ENCODE results near the gene BCAR1.
"Not testable (repeated sequence)": the region's sequence is repeated elsewhere in the genome, so short reads cannot be mapped to it uniquely, and the experiment has no call there.

The BCAR1 gene

DNA sequence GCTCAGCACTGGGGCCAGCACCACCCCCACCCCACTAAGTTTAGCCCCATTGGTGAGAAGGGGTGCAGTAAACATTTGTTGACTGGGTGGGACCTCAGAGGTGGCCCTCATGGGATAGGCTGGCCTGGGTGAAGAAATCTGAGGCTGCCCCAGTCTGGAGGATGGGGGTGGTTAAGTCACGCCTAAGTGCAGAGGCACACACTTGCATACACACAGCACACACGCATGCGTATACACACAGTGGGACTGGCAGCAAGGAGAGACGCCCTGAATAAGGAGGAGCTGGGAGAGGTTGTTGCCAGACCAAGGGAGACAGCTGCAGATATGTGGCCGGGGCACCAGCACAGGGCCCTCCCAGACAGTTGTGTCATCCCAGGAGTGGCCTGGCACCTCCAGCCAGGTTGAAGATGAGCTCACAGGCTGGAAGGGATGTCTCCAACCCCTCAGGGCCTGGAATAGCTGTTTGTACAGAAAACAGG lies 3.0 kb upstream of the BCAR1 start:
- DNase-seq = no peak

DNA sequence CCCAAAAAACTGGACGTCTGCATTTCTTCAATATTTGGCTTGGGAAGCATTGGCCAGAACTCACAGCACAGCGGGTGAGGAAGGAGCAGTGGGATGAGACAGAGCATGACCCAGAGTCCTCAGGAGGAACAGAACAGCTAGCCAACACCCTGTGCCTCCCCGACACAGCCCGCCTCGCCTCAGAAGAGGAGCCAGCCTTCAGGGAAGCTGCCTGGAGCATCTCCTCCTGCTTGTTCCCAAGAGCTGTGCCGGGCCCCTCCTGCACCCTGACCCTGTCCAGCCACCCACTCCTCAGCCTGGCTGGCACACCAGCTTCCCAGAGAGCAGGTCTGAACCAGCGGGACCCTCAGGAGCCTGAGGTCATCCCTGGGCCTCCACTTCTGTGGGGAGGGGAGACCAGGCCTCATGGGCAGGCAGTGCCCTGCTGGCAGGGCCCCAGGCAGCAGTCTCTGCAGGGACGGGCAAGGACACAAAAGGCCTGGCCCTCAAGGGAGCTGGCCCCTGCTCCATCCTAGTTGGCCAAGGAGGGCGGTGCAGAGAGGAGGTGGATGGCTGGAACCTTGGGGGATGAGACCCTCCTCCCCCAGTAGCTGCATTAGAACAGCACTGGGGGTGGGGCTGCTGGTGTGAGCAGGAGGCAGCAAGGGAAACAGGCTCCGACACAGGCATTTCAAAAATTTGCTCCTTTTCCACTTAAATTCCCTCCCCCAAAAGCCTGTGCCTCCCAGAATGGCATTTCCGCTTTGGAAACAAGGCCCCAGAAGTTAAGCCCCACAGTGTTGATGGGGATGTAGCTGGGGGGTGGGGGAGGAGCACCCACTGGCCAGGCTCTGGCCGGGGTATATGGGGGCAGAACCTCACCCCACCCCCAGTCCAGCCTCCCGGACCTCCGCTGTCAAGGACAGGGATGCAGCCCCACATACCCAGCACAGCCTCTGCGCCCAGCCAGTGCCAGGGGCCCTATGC lies 1.8 kb upstream of the BCAR1 start:
- DNase-seq = no peak

DNA sequence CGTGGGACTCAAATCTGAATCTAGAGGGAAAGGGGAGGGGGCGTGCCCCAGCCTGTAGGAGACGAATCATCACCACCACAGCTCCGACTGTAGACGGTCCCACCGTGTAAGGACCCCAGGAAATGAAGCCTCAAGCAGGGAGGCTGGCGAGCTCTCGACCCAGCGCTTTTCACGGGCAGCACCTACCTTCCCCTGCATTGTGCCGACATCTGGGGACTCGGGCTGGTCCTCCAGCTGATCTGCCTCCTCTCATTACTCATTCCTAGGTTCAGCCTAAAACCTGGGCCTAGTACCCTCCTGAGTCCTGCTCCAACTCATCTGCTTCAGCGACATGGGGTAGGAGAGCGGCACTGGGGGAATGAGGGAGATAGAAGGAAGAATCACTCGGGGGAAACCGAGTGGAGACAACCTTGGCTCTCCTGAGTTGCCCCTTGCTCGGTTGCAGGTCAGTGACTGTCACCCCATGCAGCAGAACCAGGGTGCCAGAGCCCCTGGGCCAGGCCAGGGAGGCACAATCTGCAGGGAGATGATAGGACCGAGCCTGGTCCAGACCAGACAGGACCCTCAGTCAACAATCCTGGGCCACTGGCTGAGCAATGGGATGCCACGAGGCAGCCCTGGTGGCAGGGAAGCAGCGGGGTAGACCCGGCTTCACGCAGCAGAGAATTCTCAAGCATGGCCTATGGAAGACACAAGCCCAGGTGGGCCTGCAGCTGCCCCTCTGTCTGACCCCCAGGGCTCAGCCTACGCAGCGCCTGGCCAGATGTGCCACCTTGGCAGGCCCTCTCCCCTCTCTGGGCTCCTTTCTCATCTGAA lies 833 bp upstream of the BCAR1 start:
- no peak for DNase-seq

DNA sequence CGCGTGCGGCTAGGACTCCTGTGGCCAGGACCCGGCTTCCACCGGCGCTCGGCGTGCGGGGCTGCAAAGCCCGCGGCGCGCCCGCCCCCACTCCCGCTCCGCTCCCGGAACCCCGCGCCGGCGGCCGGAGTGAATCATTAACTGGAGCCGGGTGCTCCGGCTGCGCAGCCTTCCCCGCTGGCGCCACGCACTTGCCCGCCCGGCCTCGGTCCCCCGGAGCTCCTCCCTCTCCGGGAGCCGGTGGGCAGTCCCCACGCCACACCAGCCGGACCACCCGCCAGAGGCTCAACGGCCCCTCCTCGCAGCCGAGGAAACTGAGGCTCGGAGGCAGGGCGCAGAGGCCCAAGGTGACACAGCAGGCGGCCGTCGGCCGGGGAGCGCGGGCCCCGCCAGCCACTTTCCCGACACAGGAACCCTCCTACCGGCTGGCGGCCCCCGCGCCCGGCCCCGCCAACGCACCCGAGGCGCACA lies 580 bp downstream of the BCAR1 start:
- peak in 1 of 2 experiments; percentile 20 for DNase-seq

DNA sequence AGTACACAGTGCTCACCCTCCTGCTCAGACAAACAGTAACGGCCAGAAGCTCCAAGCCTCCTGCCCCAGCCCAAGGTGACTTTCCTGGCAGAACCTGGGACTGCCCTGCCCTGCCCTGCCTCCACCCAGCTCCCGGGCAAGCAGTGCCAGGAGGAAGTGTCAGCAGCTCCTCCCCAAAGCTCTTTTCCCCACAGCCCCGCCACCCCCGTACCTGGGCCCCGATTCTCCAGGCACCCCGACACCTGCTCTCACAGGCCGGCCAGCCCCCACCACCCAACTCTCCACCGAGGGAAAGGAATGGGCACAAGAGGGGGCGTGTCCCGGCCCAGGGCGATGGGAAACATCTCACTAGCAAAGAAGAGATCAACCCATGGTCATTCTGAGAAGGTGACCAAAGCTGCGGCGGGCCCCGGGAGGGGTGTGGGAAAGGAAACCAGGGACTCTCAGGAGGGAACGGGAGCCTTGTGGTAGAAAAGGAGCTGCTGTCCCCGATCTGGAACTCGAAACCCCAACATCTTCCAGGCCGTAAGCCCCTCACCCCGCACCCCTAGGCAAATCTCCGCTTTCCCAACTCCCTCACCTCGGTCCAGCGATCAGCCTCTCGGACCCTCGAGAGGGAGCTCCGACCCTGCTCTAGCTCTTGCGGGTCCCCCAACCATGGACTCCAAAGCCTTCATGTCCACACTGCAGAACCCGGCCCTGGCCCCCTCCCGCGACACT lies 1.2 kb downstream of the BCAR1 start:
- no peak for DNase-seq

DNA sequence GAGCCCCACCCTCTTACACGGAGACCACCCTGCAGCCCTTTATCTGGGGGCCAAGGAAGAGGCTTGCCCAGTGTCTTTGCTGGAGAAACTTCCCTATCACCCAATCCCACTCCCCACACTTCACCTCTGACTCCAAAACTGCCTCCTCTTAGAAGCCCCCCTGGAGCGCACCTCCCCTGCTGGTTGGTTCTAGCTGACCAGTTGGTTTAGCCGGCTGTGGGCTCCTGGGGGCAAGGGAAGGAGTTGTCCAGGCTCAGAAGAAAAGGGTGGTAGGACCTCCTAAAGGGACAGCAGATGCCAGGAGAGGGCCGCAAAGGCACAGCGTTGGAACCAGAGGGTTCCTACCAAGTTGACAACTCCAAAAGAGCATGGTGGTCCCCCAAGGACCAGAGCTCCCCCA lies 2.0 kb downstream of the BCAR1 start:
- DNase-seq = no peak

DNA sequence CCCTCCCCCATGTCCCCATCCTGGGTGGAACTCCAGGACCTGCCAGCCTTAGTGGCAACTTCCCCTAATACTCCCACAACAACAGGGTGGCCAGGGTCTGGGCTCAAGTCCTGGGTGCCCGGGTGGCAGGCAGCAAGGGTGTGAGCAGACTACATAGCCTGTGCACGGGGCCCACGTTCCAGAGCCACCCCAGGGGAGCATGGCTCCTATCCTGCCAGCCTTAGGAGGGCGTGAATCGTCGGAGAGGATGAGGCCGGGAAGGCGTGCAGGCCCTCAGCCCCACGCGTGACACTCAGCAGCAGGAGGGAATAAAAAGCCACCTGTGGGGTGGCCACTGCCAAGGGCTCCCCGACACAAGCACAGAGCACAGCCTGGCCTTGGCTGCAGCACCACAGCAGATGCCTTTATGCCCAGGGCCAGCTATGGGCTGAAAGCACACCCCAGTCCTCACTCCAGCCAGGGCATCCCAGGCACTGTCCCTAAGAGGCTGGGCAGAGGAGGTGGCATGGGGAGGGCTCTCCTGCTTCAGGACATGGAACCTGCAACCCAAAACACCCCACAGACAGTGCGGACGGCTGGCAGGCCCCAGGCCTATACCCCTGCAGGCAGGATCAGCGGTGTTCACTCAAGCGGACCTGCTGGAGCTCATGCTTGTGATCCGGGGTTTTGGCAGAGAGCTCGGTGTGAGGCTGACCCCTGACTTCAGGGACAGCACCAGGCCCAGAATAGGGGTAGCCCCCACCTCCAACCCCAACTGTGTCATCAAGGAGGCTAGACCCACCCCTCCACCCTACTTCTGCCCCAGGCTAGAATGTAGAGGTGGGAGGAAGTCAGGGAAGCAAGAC lies 2.7 kb downstream of the BCAR1 start:
- no peak for DNase-seq

DNA sequence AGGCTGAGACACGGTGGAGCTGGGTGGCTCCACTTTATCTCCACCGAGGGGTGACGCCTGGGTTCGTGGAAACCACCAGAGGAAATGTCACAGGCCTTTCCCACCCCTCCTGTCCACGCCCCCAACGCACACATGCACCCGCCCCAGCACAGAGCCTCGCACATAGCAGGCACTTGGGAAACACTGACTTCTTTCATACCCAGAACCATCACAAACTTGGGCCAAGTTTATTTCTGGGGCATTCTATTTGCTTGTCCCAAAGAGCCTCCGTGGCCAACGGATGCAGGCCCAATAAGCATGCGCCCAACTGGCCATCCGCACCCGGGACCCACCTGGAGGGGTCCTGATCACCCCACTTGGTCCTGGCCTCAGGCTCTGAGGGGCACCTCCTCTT lies 3.3 kb downstream of the BCAR1 start:
- no peak for DNase-seq

DNA sequence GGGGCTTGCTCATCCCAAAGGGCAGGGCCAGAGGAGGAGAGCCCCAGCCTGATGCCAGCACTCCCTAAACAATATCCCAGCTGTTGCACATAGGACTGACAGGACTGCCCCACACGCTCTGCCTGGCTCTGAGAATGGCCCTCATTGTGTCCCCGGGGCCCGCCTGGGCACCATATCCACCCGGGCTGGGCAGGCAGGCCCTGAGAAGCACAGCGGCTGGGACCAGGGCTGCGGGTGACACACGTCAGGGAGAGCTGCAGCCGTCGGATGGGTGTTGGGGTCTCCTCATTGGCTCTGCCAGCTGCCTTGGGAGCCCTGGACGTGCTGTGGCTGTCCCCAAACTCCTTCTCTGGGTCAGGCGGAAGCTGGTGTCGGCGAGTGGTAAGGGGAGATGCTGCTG lies 4.2 kb downstream of the BCAR1 start:
- DNase-seq = no peak

DNA sequence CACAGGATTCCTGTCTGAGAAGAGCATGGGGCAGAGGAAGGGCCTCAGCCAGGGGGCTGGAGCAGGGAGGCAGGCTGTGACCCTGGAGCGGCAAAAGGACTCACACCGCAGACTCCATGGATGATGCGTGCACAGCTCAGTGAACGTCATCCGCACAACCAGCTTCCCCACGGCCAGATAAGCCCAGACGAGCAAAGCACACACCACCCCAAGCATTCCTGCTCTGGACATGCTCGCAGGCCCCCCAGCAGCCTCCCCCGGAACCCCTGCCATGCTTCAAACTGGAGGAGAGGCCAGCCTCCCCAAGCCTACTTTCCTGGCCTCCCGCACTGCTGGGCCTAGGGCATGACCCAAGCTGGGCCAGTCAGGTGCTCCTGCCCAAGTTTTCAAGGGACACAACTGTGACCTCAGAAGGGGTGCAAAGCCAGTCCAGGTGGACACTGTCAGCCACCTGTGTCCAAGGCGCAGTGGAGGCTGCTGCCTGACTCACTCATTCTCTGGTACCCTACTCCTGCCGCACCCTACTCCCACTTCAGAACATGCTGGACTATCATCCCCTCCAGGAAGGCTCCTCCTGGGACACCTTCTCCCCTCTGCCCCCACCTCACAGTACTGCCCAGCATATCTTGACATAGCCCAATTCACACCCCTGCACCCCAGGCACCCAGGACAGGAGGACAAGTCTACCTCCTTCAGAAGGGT lies 4.8 kb downstream of the BCAR1 start:
- no peak for DNase-seq

DNA sequence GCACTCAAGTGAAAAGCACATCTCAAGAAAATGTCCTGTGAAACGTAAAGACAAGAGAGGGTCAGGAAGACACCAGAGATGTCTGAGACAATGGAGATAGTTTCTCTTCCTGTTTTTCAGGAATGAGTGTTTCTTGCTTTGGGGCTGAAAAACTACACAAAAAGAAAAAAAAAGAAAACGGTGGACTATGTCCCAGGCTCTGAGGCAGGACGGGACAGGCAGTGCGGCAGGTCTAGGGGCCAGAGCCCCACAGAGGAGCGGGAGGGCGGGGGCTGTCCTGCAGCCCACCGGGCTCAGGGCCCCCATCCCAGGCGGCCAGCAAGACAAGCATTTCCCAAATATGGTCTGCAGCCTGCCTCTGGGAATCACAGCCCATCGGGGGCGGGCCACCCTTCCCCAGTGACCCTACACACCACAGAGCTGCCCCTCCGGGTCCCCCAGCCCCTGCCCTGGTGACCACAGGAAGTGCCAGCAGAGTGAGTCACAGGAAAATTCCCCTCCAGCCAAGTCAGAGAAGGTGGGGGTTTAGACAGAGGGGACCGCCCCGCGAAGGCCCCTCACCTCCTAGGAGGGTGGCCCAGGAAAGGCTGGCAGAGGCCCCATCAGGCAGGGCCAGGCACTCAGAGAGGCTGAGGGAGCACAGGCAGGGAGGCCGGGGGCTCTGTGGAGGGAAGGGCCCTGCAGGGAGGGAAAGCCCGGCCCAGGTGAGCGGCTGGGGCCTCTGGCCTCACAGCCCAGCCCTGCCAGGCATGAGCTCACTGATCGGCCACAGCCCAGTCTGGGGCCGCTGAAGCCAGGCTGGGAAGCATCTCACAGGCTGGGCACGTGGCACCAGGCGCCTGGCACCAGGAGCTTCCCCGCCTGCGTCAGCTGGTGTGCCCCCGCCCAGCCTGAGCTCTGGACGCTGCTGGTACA lies 6.3 kb downstream of the BCAR1 start:
- no peak for DNase-seq

DNA sequence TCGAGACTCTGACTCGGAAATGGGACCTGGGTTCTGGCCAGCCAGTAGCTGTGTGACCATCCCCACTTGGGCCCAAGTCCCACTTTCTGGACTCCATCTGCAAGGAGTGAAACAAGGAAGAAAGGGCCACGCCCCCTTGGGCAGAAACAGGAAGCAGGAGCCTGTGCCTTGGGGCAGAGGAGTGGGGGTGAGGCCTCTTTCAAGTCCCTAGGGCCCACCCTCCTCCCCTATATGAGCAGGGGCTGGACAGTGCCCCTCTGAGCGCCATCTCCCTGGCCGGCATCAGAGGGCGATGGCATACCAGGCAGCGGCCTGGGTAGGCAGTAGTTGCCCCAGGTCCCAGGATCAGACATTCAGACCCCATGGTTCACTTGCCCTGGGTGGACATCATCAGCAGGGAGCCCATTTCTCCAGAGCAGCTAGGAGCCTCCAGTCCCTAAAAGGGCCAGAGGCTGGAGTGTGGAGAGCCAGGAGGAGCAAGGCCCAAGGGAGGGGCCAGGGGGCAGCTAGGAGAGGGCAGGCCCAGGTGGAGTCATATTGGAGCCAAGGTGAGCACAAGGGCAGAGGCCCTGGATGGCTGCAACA lies 7.1 kb downstream of the BCAR1 start:
- DNase-seq = no peak

DNA sequence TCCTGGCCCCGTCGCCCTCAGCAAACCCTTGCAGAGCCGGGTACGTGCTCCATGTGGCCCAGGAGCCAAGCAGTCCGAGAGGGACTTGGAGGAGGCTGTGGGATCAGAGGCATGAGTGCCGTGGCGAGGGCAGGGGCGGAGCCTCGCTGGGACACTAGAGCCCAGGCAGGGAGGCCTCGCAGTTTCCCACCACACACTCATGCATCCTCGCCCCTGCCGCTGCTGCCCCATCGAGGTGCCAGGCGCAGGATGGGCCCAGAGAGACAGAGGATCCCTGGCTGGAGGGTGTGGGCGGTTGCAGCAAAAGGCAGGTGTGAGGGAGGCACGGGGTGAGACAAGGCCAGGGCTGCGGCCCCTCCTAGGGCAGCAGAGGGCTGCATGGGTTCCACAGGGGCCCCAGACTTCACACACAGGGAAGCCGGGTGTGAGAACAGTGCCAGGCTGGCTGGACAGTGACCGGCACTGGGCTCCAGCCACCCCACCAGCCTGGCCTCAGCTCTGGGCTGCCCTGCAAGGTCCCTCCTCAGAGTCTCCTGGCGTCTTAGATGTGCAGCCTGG lies 7.7 kb downstream of the BCAR1 start:
- no peak for DNase-seq

DNA sequence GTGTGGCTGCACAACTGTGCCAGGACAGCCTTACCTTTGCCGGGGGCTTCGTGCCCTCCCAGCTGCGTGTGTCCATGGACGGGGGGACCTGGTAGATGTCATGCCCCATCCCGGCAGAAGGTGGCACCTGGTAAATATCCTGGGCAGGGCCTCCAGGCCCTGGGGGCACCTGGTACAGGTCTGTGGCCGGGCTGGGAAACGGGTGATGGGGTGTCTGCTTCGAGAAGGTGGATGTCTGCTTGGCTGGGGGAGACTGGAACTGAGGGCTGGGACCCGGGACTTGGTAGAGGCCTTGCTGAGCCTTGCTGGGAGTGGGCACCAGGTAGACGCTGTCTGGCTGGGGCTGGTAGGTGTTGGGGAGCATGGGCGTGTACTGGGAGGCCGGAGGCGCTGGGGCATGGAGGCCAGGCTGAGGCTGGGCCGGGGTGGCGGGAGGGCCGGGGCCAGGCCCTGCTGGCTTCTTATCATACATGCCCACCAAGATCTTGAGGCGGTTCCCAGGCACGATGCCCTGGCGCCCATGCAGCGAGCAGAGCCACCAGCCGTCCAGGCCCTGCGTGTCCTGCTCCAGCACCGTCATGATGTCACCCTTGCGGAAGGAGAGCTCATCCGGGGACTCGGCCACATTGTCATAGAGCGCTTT lies 8.9 kb downstream of the BCAR1 start:
- not testable (repeated sequence) for DNase-seq

DNA sequence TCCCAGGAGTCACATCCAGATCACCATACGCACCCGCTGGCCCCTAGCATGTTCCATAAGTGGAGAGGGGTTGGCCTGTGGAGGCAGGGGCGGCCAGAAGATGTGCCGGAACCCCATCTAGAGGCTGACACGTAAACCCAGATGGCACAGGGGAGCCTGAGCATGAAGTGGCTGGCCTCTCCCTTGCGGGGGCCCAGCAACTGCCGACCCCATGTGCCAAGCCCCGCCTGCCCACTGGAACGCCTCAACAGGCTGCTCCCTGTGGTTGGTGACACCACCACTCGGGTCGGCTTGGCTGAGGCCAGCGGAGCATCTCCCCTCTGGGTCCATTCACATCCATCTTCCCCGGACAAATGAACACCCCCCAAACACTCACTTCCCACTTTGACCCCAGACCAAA lies 9.5 kb downstream of the BCAR1 start:
- DNase-seq = no peak

DNA sequence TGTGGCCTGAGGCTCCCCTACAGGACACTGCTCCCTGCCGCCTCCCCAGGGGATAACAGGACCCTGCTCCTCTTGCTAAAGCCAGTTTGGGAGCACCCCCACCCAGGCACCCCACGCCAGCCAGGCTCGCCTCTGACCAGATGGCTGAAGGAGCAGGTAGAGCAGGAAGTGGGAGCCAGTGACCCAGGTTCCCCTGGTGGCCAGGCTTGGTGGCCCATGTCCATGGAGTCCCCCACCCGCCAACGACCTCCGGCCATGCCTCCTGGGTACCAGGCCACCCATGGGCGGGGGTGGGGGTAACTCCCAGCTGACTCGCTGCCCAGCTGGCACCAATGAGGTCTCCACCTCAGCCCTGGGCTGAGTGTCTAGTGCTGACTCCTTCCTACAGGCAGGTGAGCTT lies 10.0 kb downstream of the BCAR1 start:
- no peak for DNase-seq

DNA sequence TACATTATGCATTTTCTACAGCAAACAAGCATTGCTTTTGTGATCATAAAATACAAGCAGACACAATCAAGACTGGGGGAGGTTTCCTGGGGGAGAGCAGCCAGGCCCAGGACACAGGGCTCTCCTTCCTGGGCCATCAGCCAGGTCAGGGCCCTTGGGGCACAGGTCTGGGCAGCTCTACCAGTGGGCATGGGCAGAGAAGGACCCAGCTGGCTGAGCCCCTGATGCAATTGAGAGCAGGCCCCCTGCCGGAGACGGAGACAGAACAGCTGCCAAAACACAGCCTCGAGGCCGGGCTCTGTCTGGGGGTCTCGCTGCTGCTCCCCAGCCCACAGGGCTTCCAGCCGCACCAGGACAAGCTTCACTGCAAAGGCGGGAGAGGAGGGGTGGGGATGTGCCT lies 10.8 kb downstream of the BCAR1 start:
- DNase-seq = not testable (repeated sequence)

DNA sequence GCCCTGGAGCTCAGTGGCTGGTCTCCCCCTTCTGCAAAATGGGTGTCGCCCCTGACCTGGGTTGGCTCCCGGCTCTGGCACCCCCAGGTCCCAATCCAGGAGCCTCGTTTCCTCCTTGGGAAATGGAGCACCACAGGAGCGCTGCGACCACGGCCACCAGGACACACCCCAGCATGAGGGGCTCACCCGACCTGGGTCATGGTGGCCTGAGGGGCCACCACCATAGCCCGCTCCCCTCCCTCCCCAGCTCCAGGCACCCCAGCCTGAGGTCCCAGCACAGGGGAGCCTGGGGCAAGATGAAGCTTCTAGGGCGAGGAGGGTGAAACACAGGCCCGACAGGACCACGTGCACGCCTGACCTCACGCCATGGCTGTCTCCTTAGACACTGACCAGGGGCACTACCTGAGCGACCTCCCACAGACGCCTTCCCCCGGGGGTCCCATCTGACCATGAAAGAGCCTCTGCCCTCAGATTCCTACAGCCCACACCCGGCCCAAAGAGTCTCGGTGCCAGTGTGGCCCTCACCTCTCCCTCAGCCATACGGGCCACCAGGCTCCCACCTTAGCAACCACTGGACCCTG lies 11.8 kb downstream of the BCAR1 start:
- DNase-seq = no peak

Measured in stimulated activated CD4-positive, alpha-beta T cell treated with anti-CD3 and anti-CD28 coated beads, Interleukin-4, amount 100 ng/mL, for 4 hours (primary cell).